GM19468 (cell line): ENCODE data around the gene CFAP45.

ENCODE experiments used
- ATAC-seq: cut with Tn5 transposase; IDR thresholded peaks from one replicate; pipeline ENCODE4 v1.9.1; 2021; ENCODE audit warnings: mild to moderate bottlenecking, moderate library complexity, moderate number of reproducible peaks; ENCODE audit not compliant: unreplicated experiment; ENCODE audit errors: extremely low read depth

The CFAP45 gene

DNA sequence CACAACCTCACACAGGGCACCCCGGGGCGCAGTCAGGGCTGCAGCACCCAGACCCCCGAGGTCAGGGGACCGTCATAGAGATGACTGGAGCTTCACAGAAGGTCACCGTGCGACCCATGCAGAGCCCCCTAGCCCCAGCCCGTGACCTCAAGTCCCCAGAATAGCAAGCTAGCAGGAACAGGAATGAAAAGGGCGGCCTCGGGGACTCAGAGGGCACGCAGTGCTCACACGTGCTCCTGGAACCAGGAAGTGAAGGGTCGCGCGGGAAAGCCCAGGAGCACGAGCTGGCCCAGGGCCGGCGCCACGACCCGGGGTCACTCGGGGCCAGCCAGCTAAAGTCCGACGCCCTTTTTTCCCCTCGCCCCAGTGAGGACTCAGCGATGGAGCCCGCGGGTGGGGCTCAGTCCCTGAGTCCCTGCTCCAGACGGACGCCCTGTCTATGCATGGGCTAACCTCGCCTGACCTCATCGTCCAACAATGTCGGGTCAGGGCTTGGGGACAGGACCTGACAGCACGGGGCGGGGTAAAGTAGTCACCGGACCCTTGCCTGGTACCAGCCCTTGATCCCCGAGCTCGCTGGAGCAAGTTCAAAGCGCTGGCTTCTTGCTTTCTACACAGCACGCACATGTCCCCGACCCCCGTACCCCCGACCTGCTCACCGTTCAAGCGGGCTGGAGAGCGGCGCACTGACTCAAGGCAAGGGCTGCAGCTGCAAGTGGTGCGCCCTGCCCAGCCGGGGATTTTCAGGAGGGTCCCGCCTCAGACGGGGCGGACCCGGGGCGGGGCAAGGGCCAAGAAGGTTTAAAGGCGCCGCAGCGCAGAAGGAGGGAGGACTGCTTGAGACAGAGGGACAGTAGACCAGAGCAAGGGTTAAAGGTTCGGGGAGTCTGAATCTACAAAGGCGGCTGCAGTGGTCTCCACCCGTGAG is 25.1 kb upstream of the CFAP45 start, which contains the start of gene TAGLN2:
Gene TAGLN2, minus strand, starts transcription at position 717 of the 928 bp plus-strand sequence. CDS start 4,998 bp downstream, outside the sequence.
- ATAC-seq: peak; percentile 69

DNA sequence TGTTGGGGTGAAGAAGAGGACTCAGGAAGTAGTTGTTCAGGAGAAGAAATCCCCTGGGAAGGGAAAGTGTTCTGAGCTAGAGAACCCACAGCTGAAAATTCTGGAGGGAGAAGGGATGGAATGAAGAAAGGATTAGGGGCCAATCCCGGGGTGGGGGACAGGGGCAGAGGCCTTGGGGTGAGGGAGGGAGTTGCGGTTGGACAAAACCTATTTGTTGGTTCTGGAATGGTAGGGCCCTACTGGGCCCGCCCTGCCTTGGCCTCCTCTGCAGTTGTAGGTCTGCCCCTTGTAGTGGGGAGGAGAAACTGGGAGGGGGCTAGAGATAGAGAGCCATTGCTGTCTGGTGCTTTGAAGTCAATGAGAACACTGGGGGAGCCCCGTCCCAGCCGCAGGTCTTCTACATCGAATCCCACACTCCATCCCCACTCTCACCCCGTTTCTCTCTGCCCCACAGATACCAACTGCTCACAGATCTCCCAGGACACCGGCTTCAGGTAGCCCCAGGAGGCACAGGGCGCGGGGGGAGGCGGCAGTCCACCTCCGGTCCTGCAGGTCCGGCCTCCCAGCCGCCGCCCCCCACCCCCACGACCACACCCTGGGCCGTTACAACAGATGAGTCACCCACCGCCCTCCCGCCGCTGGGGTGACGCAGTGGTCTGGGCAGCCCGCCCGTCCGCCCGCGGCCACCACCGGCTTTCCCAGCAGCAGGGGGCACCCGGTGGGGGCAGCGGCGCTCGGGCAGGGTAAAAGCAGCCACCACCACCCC is 24.2 kb upstream of the CFAP45 start:
- ATAC-seq: no peak

DNA sequence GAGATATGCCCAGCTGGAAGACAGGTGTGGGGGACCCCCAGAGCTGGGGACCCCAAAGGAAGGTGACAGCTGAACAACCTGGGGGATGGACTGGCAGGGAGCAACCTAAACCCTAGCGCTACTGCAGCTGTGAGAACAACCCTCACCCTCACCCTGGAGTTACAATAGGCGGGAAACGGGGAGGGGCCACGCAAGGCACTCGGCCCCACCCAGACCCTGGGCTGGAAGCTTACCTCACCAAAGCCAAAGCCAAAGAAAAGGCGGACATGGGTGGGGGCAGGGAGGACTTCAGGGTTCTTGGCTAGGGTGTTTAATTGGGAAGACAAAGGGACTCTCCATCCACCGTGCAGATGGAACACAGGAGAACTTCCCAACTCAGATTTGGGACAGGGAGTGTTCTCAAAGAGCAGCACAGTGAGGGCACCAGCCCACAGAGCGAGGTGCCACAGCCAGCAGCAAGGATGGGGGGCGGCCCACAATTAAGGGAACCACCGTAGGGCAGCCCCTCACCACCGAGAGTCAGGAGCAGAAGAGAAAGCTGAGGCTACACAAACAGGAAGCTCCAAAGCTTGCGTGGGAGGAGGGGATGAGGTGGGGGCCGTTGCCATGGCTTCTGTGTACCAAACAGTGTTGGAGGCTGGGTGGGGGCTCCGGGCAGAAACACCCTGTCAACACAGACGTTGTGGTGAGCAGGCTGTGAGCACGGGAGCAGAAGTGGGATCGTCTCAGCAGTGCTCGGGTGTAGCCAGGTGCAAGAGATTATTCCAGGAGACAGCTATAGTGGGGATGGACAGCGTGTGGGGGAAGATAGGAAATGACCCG is 23.4 kb upstream of the CFAP45 start:
- no peak for ATAC-seq

DNA sequence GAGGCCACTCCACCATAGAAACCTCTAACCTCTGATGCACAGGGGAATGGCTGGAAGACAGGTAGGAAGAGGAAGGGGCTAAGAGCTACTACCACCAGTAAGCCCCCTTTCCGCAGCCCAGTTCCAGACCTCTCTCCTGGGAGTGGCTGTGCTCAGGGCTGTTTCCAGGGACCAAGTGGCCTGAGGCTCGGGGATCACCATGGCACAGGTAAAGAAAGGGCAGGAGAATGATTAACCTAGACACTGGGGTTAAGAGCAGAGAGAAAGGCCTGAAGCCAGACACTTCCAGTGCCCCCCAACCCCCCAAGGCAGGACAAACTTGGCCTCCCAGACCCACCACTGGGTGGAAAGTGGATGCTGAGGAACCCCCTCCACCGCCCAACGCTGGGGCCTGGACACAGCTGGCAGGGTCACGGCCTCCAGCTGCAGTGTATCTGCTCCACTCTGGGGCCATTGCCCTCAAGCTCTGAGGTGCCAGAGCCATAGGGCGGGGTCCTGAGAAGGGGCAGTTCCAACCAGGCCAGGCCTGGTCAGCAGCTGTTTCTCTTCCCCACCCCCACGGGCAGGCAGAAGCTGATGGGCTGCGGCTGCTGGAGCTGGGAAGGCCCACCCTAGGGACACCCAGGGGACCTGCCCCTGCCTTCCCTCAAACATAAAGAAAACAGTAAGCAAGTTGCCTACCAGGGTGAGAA is 22.7 kb upstream of the CFAP45 start:
- no peak for ATAC-seq

DNA sequence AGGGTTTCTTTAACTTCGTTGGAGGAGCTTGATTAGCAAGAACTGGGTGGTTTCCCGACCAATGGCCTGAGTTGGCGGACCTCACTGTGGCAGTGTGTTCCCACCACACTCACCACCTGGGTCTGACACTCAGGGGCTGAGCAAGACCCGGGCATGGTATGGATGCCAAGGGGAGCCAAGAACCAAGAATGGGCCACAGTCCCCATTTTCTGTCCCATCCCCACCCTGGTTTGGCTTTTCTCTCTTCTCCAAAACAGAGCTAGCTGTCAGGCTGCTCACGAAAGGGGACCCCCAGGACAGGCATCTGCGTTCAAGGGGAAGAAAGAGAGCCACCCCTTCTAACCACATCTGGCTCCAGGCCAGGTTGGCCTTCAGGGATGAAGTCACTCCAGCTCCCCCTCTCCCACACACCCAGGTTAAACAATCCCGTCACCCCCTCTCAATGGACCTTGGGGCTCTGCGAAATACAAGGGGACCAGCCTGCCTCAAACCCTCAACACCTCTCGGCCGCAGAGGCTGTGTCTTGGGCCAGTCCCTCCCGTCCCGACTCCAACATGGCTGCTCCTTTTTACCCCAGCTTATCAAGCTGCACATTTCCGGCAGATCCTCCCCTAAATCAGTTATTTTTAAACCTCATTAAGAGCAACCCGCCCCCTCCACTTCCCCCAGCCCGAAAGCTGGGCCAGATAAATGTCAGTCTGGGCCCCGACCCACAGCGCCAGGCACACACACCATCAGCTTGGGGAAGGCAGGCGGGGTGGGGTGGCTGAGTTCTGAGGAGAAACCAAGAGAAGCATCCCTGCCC is 21.9 kb upstream of the CFAP45 start:
- ATAC-seq: no peak

DNA sequence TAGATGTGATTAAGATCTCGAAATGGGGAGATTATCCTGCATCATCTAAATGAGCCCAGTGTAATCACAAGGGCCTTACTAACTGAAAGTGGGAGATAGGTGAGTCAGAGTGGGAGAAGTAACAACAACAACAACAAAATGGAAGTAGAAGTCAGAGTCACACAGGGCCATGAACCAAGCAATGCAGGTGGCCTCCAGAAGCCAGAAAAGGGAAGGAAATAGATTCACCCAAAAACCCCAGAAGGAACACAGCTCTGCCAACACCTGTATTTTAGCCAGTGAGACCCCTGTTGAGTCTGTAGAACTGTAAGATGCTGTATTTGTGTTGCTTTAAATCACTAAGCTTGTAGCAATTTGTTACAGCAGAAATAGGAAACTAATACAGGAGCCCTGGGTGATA is 21.3 kb upstream of the CFAP45 start:
- ATAC-seq: no peak

DNA sequence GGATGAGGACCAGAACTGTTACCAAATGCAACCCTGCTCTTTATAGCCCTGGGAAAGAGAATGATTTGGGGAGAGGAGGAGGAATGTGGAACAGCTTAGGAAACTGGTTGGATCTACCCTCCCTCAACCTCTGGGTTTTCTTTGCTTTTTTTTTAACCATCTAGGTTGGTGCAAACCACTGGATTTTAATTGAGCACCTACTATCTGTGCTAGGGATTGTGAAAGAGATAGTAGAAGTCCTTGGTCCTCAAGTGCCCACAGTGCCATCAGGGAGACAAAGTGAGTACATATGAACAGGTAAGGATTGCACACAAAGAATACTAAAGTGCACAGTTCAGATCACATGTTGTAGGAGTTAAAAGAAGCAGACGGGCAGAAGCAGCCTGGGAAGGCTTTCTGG is 20.7 kb upstream of the CFAP45 start:
- ATAC-seq: no peak

DNA sequence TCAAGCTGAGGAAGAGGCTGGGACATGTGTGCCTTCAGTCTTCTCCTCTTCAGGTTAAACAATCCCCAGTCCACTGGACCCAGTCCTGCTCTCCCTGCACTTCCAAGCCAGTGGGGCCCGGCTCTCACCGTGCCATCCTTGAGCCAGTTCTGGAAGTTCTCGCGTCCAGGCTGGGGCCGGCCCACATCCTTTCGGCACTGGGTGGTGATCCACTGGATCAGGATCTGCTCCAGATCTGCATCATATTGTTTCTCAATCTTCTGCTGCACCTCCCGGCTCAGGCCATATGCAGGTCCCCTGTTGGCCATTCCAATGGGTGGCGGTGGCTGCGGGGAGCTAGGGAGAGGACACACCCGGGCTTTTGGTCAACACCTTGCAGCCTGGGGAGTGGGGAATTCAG is 20.2 kb upstream of the CFAP45 start:
- ATAC-seq: no peak

DNA sequence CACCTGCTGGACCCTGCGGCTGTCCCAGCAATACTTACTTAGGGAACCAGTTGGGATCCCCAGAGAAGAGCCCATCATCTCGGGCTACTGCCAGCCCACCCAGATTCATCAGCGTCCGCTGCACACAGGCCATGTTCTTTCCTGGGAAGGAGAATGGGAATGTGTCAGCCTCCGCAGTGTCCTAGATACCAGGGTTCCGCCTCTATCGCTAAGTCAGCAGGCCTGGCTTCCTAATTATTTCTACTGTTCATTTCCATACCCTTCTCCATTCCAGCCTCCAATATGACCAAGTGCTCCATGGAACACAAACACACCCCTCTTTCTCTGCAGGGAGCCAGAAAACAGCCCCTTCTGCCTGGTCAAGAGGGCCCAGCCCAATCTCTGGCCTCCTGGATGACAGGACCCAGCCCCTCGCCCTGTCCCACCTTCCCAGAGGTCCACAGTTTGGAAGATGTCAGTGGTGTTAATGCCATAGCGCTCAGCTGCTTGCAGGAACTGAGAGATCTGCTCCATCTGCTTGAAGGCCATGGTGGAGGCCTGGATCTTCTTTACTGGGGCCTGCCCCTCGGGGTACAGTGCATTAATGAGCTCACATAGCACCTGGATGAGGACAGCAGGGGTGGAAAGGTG is 19.4 kb upstream of the CFAP45 start:
- ATAC-seq: no peak

DNA sequence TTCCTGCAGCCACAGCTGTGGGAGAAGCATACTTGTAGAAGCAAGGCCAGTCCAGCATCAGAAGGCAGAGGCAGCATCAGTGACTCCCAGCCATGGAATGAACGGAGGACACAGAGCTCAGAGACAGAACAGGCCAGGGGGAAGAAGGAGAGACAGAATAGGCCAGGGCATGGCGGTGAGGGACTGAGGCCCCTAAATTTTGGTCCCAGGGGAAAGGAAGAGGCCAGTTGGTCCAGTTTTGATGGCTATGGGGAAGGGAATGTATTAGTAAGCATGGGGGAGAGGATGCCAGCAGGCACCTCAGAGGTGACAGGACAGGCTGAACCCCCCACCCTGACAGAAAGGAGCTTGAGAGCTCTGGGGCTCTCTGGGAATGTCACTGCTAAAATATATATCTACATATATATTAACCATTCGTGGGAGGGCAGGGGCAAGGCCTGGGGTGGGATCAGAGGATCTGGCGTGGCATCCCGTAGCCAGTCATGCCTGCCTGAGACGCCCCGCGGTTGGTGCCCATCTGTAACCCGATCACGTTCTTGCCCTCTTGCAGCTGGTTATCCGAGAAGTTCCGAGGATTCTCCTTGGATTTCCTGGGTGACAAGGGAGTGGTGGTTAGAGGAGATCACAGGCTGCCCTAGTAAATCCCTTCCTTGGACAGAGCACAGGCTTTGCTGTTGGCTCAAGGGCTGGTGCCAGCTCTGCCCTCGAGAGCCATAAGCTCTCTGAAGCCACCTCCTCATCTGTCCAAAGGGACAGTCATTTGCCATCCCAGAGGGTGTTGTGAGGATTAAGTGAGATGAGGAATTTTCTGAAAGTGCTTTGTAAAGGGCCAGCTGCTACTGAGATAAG is 18.6 kb upstream of the CFAP45 start:
- ATAC-seq: no peak

DNA sequence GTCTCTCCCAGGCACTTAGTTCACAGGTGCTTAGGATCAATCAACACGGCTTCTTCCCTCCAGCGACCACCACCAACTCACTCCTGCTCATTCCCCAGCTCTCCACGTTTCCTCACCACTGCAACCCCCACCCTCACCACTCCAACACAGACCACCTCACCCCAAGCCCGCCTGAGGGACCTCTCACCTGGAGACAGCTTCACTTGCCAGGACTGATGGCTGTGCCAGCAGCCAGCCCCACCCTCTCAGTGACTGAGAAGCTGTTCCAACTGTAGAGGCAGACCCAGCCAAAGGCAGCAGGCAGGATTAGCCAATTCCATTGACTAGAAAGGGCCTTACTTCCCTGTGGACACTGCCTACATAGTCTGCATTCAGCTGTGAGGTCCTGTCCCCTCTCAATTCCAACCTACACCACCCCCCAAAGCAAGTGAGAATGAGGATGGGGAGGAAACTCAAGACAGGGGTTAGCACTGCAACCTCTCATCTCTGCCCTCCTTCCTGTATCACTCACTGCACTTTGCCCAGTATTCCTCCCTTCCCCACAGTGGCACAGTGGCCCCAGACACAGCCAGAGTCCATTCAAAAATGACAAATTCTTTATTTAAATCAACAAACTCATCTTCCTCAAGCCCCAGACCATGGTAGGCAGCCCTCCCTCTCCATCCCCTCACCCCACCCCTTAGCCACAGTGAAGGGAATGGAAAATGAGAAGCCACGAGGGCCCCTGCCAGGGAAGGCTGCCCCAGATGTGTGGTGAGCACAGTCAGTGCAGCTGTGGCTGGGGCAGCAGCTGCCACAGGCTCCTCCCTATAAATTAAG is 17.8 kb upstream of the CFAP45 start:
- no peak for ATAC-seq

DNA sequence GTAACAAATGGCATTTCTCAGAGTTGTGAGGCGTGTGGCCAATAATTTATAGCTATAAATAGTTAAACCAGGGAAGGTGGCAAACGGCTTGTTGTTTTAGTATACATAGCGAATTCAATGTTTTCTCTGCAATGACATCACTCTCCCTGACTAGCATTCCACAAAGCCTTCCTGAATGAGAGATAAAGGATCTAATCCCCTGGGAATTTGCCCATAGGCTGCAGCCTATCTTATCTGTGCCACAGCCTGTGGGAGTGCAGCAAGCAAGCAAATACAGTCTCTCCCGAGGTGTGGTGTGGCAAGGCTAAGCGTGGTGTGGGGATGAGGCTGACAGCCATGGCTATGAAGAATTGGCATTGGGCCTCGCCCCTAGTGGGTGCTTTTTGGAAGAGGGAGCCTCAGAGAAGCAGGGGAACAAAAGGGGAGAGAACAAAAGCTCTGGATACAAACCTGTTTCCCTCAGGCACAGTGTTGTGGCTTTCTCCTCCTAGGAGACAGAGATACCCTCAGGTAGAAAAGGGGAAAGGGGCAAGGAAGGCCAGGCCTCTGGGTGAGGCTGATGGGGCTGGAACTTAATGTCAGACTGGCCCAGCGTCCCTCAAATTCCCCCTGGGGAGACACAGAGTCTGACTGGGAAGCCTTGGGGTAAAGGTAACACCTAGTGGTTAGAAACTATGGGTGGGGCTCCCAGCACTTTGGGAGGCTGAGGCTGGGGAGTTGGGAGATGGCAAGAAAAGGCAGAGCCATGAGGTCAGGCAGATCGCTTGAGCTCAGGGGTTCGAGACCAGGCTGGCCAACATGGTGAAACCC is 16.5 kb upstream of the CFAP45 start:
- no peak for ATAC-seq

DNA sequence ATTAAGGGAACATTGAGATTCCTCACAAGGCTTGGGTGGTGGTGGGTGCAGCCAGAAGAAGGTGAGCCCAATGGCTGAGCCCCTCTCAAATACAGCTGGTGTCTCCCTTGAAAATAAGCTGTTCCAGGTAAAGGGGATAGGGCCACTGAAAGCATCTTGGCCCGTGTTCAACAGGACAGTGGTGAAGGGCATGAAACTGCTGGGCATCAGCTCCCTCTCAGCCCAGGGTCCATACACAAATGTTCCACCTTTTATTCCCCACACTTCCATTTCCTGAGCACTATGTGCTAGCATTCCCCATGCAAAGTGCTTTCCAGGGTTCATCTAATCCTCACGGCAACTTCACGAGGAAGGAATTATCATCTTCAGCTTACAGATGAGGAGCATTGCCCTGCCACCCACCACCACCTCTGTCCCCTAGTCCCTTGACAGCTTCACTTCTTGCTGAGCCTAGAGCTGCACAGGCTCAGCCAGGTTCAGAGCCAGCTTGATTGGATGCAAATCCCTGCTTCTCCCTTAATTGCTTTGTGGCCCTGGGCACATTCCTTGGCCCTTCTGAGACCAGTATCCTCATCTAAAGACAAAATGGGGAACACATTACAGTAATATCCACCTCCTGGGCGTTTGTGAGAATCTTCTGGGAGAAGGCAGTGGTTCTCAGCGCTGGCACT is 15.7 kb upstream of the CFAP45 start:
- no peak for ATAC-seq

DNA sequence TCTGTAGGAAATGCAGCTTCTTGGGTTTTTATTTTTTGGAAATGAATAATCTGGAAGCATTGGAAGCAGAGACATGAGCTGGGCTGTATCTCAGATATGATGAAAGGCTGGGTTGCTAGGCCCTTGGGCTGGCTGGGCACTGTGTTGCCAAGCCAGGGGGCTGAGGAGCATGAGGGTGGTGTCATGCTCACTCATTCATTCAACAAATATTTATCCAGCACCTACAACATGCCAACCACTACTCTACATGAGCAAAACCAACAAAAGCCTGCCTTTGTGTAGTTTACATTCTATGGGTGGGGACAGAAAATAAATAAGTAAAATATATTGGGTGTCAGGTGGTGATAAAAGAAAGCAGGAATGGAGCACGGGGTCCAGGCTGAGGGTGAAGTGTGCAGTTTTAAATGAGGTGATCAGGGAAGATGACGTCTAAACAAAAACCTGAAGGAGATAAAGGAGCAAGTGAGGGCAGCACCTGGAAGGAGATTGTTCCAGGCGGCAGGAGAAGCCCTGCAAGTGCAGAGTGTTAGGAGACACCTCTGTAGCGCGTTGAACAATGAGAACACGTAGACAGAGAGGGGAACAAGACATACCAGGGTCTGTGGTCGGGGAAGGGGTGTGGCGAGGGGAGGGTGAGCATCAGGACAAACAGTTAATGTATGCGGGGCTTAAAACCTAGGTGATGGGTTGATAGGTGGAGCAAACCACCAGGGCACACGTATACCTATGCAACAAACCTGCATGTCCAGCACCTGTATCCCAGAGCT is 14.5 kb upstream of the CFAP45 start:
- ATAC-seq: no peak
